PC-9 (cell line): ENCODE data around the gene ZNF460. TPM values are rescaled to one million over a fixed set of nuclear protein-coding genes. Genes with fewer than 3 reads are reported as not detected.

Experiments used
- BruUV-seq: library from RNA; stranded (reverse); fragments of 400-500 nt; replicated peaks from 2 replicates; lab custom pipeline; 2021; lab: Mats Ljungman, UMichigan
- CTCF ChIA-PET: fragments of 300-600 bp; sonication (Branson Sonifier 250); formaldehyde crosslinking; loops from one replicate; lab custom pipeline; 2022; ENCODE audit warnings: antibody characterized with exemption; lab: Charles Lee
- POLR2A ChIA-PET: fragments of 300-600 bp; sonication (Branson Sonifier 250); formaldehyde crosslinking; loops from one replicate; lab custom pipeline; 2022; ENCODE audit warnings: antibody characterized with exemption; ENCODE audit not compliant: unreplicated experiment; lab: Charles Lee
- DNase-seq, 2 experiments: peaks; one replicate each; pipeline versions ENCODE4 v3.0.0 to v3.0.0-alpha.2; 2015 to 2022; ENCODE audit warnings: mixed read lengths in 1 of 2
- H2AFZ ChIP-seq: fragments of 200-600 bp; sonication (generic); 2 replicates; pipeline ENCODE4 v1.8.1; 2017; ENCODE audit warnings: antibody characterized with exemption
- H3F3A ChIP-seq: fragments of 200-600 bp; sonication (generic); 2 replicates; pipeline ENCODE4 v1.8.1; 2017; ENCODE audit warnings: antibody characterized with exemption, mild to moderate bottlenecking, low read depth; ENCODE audit not compliant: insufficient read depth
- H3K27ac ChIP-seq: fragments of 200-600 bp; sonication (generic); 2 replicates; pipeline ENCODE4 v1.6.1; 2016; ENCODE audit warnings: mixed run types
- H3K27me3 ChIP-seq: fragments of 200-600 bp; sonication (generic); 2 replicates; pipeline ENCODE4 v1.6.1; 2016; ENCODE audit warnings: low read depth, mixed run types; ENCODE audit not compliant: insufficient read depth
- H3K36me3 ChIP-seq: fragments of 200-600 bp; sonication (generic); 2 replicates; pipeline ENCODE4 v1.6.1; 2016; ENCODE audit warnings: low read depth, mixed run types
- H3K4me1 ChIP-seq: fragments of 200-600 bp; sonication (generic); replicated peaks from 2 replicates; pipeline ENCODE4 v1.6.1; 2016; ENCODE audit warnings: mixed run types; ENCODE audit not compliant: insufficient read depth
- H3K4me2 ChIP-seq: fragments of 200-600 bp; sonication (generic); 2 replicates; pipeline ENCODE4 v1.6.1; 2017; ENCODE audit warnings: mixed run types
- H3K4me3 ChIP-seq: fragments of 200-600 bp; sonication (generic); 2 replicates; pipeline ENCODE4 v1.6.1; 2016; ENCODE audit warnings: mixed run types
- H3K79me2 ChIP-seq: fragments of 200-600 bp; sonication (generic); 2 replicates; pipeline ENCODE4 v1.6.1; 2017; ENCODE audit warnings: low read depth, mixed run types
- H3K9me2 ChIP-seq: fragments of 200-600 bp; sonication (generic); 2 replicates; pipeline ENCODE4 v1.8.1; 2017; ENCODE audit warnings: mild to moderate bottlenecking; ENCODE audit not compliant: insufficient read depth
- H3K9me3 ChIP-seq: fragments of 200-600 bp; sonication (generic); 2 replicates; pipeline ENCODE4 v1.8.1; 2016; ENCODE audit warnings: low read depth; ENCODE audit not compliant: insufficient read depth
- H4K20me1 ChIP-seq: fragments of 200-600 bp; sonication (generic); 2 replicates; pipeline ENCODE4 v1.8.1; 2017; ENCODE audit not compliant: insufficient read depth
- EZH2 ChIP-seq: fragments of 200-600 bp; sonication (generic); IDR thresholded peaks from 2 replicates; pipeline ENCODE4 v1.8.0; 2017; ENCODE audit warnings: antibody characterized with exemption, low read depth
- intact Hi-C: fragments of 100-400 bp; cut with micrococcal nuclease; formaldehyde crosslinking; loops from one replicate; pipeline ENCODE4 v1.10.0; 2022; ENCODE audit not compliant: unreplicated experiment
- total RNA-seq: library from RNA; stranded (reverse); gene quantifications from 2 replicates; pipeline ENCODE4 v1.2.3, GENCODE V29; 2021
- TF ChIP-seq, protein P1 (sequence below): fragments of 200-600 bp; sonication (generic); conservative IDR thresholded peaks from 2 replicates; pipeline ENCODE4 v1.6.1; 2017; ENCODE audit warnings: mixed run types, antibody characterized with exemption, mild to moderate bottlenecking, moderate library complexity

The ZNF460 gene
- total RNA-seq, 1 experiment from 2014 or later = 84.0 TPM

DNA sequence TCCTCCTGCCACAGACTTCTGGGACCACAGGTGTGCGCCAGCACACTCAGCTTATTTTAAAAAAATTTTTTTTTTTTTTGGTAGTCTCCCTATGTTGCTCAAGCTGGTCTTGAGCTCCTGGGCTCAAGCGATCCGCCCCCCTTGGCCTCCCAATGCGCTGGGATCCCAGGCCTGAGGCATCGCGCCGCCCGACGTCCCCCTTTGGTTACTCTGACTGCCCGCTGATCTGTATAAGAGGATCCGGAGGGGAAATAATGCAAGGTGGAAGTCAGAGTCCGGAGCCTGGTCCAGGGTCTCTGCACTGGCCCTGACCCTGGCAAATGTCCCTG, 40.3 kb upstream of the ZNF460 start:
- Histone ChIP-seq H3K9me3 (no peaks in the 10 kb centered on the region), H3K27ac (peak overlapping the region; percentile 69), H3K4me1 (peaks cover 17% of the 10 kb centered on the region; the same call in 1 of the 2 replicates), H2AFZ (peak overlapping the region; percentile 99), H3K4me3 (peak overlapping the region; percentile 95), H3K36me3 (peaks cover 7% of the 10 kb centered on the region; the same call in 1 of the 2 replicates), H3K9me2 (no peaks in the 10 kb centered on the region), H3K27me3 (no peaks in the 10 kb centered on the region), H3F3A (no peaks in the 10 kb centered on the region; the same call in 1 of the 2 replicates), H4K20me1 (no peaks in the 10 kb centered on the region), H3K79me2 (peaks cover 32% of the 10 kb centered on the region), H3K4me2 (peak overlapping the region; percentile 97)
- no peak for TF ChIP-seq EZH2
- TF ChIP-seq, protein P1, sequence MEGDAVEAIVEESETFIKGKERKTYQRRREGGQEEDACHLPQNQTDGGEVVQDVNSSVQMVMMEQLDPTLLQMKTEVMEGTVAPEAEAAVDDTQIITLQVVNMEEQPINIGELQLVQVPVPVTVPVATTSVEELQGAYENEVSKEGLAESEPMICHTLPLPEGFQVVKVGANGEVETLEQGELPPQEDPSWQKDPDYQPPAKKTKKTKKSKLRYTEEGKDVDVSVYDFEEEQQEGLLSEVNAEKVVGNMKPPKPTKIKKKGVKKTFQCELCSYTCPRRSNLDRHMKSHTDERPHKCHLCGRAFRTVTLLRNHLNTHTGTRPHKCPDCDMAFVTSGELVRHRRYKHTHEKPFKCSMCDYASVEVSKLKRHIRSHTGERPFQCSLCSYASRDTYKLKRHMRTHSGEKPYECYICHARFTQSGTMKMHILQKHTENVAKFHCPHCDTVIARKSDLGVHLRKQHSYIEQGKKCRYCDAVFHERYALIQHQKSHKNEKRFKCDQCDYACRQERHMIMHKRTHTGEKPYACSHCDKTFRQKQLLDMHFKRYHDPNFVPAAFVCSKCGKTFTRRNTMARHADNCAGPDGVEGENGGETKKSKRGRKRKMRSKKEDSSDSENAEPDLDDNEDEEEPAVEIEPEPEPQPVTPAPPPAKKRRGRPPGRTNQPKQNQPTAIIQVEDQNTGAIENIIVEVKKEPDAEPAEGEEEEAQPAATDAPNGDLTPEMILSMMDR = no peak
- no peak for DNase-seq
- CTCF ChIA-PET = no interaction called here
- intact Hi-C loops = loop anchor here (1.0 to 5.0 kb wide), 5 partner anchors 40 to 195 kb away; partner anchors contain the start of genes ZNF304, ZNF460, ZNF543 and ZNF548
- POLR2A ChIA-PET = interaction anchor here (0.8 kb wide), 1 partner anchor 1122 kb away, joined by 9 read pairs; no protein-coding TSS in a partner anchor
- TSS peak; percentile 95 for BruUV-seq

DNA sequence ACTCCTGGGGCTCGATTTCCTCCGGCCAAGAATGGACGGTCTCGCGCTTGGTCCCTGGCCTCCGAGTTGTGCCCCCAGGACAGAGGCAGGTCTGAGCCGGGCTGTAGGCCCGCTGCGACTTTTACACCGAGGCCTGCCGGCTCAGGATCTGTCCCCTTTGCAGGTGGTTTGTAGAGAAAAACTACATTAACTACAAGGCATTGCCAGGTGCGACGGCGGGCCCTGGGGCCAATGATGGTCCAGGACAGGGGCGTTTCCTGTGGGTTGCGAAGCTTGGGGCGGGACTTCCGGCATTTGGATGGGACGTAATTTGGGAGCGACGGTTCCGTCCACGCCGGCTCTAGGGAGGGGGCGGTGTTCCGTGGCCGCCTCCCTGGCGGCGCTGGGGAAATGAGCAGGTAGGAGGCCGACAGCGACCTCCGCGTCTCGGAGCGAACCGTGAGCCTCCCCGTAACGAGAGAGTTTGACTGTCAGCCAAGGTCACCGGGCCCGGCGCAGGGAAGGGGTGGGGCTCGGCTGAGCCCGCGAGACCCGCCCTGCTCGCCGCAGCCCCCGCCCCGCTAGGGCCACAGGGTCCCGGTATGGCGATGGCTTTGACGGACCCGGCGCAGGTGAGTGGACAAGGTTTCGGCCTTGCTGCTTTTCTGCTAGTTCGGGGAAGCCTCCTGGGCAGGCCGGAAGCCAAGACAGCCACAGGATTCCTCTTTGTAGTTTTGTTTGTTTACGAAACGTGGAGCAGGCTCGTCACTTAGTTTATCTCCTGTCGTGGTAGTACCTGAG, 39.8 kb upstream of the ZNF460 start, which contains the start of gene ZNF805:
Gene ZNF805, plus strand, starts transcription at position 322 of the 780 bp plus-strand sequence. Its CDS starts 260 bp downstream, at position 582.
- CTCF ChIA-PET = no interaction called here
- peaks cover 7% of the 10 kb centered on the region; the same call in 1 of the 2 replicates for H3K36me3 ChIP-seq
- no peaks in the 10 kb centered on the region for H3K9me3 ChIP-seq
- H3K27me3 ChIP-seq = no peaks in the 10 kb centered on the region
- no TSS peak for BruUV-seq
- peak within 1 kb of the TSS; percentile 97 for H3K4me2 ChIP-seq
- no peaks in the 10 kb centered on the region; the same call in 1 of the 2 replicates for H3F3A ChIP-seq
- intact Hi-C loops = loop anchor here (1.0 to 5.0 kb wide), 5 partner anchors 40 to 194 kb away; partner anchors contain the start of genes ZNF304, ZNF460, ZNF543 and ZNF548
- peaks cover 32% of the 10 kb centered on the region for H3K79me2 ChIP-seq
- peak within 1 kb of the TSS; percentile 99 for H2AFZ ChIP-seq
- H3K4me3 ChIP-seq = peak within 1 kb of the TSS; percentile 95
- H3K27ac ChIP-seq = peak within 1 kb of the TSS; percentile 69
- H3K4me1 ChIP-seq = peaks cover 17% of the 10 kb centered on the region; the same call in 1 of the 2 replicates
- H4K20me1 ChIP-seq = no peaks in the 10 kb centered on the region
- H3K9me2 ChIP-seq = no peaks in the 10 kb centered on the region
- POLR2A ChIA-PET = interaction anchor here (0.7 to 0.8 kb wide), 2 partner anchors 81 to 1122 kb away, joined by 3 to 9 read pairs; no protein-coding TSS in a partner anchor
- DNase-seq = peak; percentile 82 to 94
- no peak for TF ChIP-seq EZH2
- TF ChIP-seq, protein P1 = no peak

DNA sequence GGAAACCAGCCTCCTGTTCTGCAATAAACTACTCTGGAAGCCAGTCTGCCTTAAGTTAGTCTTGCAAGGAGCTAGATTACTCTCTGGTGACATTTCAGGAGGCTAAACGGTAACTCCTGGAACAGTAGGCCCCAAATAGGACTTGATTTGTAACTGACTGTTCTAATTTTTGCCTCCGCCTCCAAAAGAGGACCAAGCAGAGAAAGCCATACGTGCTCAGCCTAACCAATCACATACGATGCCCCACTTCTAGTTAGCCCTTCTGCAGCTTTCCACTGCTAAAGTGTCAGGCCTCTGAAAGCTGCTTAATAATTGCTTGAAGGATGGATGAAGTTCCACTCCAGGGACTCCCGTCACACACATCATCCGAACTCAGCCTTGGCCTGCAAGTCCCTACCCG, 39.1 kb upstream of the ZNF460 start:
- intact Hi-C loops = loop anchor here (2.0 to 5.0 kb wide), 2 partner anchors 111 to 194 kb away; partner anchors contain the start of genes ZNF304 and ZNF749

More for the DNA sequence above, 39.1 kb upstream of the ZNF460 start:
- Histone ChIP-seq H3K9me3 (no peaks in the 10 kb centered on the region), H3K4me2 (peak overlapping the region; percentile 97), H4K20me1 (no peaks in the 10 kb centered on the region), H3K4me1 (peaks cover 17% of the 10 kb centered on the region; the same call in 1 of the 2 replicates), H2AFZ (peak overlapping the region; percentile 99), H3K36me3 (peaks cover 7% of the 10 kb centered on the region; the same call in 1 of the 2 replicates), H3K27me3 (no peaks in the 10 kb centered on the region), H3K79me2 (peaks cover 32% of the 10 kb centered on the region), H3F3A (no peaks in the 10 kb centered on the region; the same call in 1 of the 2 replicates), H3K27ac (peak overlapping the region; percentile 69), H3K9me2 (no peaks in the 10 kb centered on the region), H3K4me3 (peak overlapping the region; percentile 95)
- no peak for TF ChIP-seq EZH2
- TF ChIP-seq, protein P1 = no peak
- DNase-seq = no peak
- TSS peak; percentile 40 for BruUV-seq
- ChIA-PET POLR2A (interaction anchor here (0.6 to 0.7 kb wide), 2 partner anchors 80 to 110 kb away, joined by 3 to 7 read pairs; partner anchors contain the start of gene ZNF304), CTCF (no interaction called here)
